MM.1S (cell line): Measurements from ENCODE around the gene AHNAK.

Source experiments
- EZH2 ChIP-seq: fragments of 300-600 bp; sonication (generic); optimal IDR thresholded peaks from 2 replicates; pipeline ENCODE3; 2017; ENCODE audit warnings: low read depth, mild to moderate bottlenecking, antibody characterized with exemption, low read length, mixed read lengths
- EZH2phosphoT487 ChIP-seq: fragments of 300-600 bp; sonication (generic); IDR thresholded peaks from 2 replicates; pipeline ENCODE4 v1.6.1; 2018; ENCODE audit warnings: antibody characterized with exemption, low read length
- TF ChIP-seq, protein P1 (sequence below): fragments of 300-600 bp; sonication (generic); IDR thresholded peaks from 2 replicates; pipeline ENCODE4 v1.5.1; 2016; ENCODE audit warnings: antibody characterized with exemption, low read length, mixed read lengths

DNA sequence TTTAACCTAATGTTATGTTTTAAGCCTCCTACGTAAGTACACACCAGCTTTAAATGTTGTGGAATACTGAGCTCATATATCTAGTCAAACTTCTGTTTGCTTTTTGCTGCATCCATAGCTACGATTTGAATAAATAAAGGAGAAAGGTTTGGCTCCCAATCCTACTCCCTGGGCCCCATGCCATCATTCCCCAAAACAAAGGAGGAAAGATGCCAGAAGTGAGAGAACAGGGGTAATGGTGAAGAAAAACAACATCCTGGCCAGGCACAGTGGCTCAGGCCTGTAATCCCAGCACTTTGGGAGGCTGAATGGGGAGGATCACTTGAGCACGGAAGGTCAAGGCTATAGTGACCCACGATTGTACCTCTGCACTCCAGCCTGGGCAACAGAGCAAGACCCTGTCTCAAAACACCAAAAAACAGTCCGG lies 101.3 kb downstream of the AHNAK start:
- TF ChIP-seq, protein P1, sequence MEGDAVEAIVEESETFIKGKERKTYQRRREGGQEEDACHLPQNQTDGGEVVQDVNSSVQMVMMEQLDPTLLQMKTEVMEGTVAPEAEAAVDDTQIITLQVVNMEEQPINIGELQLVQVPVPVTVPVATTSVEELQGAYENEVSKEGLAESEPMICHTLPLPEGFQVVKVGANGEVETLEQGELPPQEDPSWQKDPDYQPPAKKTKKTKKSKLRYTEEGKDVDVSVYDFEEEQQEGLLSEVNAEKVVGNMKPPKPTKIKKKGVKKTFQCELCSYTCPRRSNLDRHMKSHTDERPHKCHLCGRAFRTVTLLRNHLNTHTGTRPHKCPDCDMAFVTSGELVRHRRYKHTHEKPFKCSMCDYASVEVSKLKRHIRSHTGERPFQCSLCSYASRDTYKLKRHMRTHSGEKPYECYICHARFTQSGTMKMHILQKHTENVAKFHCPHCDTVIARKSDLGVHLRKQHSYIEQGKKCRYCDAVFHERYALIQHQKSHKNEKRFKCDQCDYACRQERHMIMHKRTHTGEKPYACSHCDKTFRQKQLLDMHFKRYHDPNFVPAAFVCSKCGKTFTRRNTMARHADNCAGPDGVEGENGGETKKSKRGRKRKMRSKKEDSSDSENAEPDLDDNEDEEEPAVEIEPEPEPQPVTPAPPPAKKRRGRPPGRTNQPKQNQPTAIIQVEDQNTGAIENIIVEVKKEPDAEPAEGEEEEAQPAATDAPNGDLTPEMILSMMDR = no peak
- TF ChIP-seq EZH2 (no peak), EZH2phosphoT487 (no peak)
